HepG2 (cell line): Measurements from ENCODE around the gene RGS19. TPM values are rescaled to one million over a fixed set of nuclear protein-coding genes. Genes with fewer than 3 reads are reported as not detected.

ENCODE experiments used
- AHR ChIP-seq: IDR thresholded peaks from 2 replicates; pipeline ENCODE4 v1.6.1; 2018; ENCODE audit warnings: missing genetic modification reagents, missing compliant biosample characterization
- CAMTA2 ChIP-seq: sonication (generic); formaldehyde crosslinking; IDR thresholded peaks from 2 replicates; pipeline ENCODE4 v1.4.0; 2020; ENCODE audit warnings: mild to moderate bottlenecking, missing genetic modification reagents, borderline replicate concordance
- CENPX ChIP-seq: sonication (generic); formaldehyde crosslinking; IDR thresholded peaks from 2 replicates; pipeline ENCODE4 v1.9.0; 2021; ENCODE audit warnings: mild to moderate bottlenecking, missing genetic modification reagents, moderate library complexity
- EEA1 ChIP-seq: sonication (generic); formaldehyde crosslinking; IDR thresholded peaks from 2 replicates; pipeline ENCODE4 v1.5.1; 2020; ENCODE audit warnings: mild to moderate bottlenecking, missing genetic modification reagents, borderline replicate concordance
- IRF2 ChIP-seq: IDR thresholded peaks from 2 replicates; pipeline ENCODE4 v1.6.1; 2018; ENCODE audit warnings: missing genetic modification reagents, missing compliant biosample characterization
- MIXL1 ChIP-seq: IDR thresholded peaks from 2 replicates; pipeline ENCODE4 v1.6.1; 2016
- MZF1 ChIP-seq: sonication (generic); formaldehyde crosslinking; IDR thresholded peaks from 2 replicates; pipeline ENCODE4 v1.8.1; 2023; ENCODE audit warnings: mild to moderate bottlenecking, missing genetic modification reagents, borderline replicate concordance
- NFE2L1 ChIP-seq: sonication (generic); formaldehyde crosslinking; IDR thresholded peaks from 2 replicates; pipeline ENCODE4 v1.4.0; 2020; ENCODE audit warnings: missing genetic modification reagents, mild to moderate bottlenecking, borderline replicate concordance
- NFIC ChIP-seq: IDR thresholded peaks from 2 replicates; pipeline ENCODE4 v1.6.1; 2012; ENCODE audit warnings: mild to moderate bottlenecking, low read length, inconsistent platforms
- NR2C2 ChIP-seq: sonication (generic); formaldehyde crosslinking; IDR thresholded peaks from 2 replicates; pipeline ENCODE4 v1.4.0; 2020; ENCODE audit warnings: missing genetic modification reagents, mild to moderate bottlenecking, moderate library complexity, borderline replicate concordance
- PAWR ChIP-seq: sonication (generic); formaldehyde crosslinking; IDR thresholded peaks from 2 replicates; pipeline ENCODE4 v1.4.0; 2020; ENCODE audit warnings: missing genetic modification reagents, mild to moderate bottlenecking, borderline replicate concordance
- PITX1 ChIP-seq: sonication (generic); formaldehyde crosslinking; IDR thresholded peaks from 2 replicates; pipeline ENCODE4 v1.5.1; 2020; ENCODE audit warnings: mild to moderate bottlenecking, missing genetic modification reagents
- RXRA ChIP-seq: sonication (generic); formaldehyde crosslinking; IDR thresholded peaks from 2 replicates; pipeline ENCODE4 v1.5.1; 2020; ENCODE audit warnings: missing genetic modification reagents
- SATB2 ChIP-seq: sonication (generic); formaldehyde crosslinking; IDR thresholded peaks from 2 replicates; pipeline ENCODE4 v1.5.0; 2020; ENCODE audit warnings: missing genetic modification reagents
- SIX1 ChIP-seq: sonication (generic); formaldehyde crosslinking; IDR thresholded peaks from 2 replicates; pipeline ENCODE4 v1.4.0; 2020; ENCODE audit warnings: missing genetic modification reagents, borderline replicate concordance
- TEAD2 ChIP-seq: sonication (generic); formaldehyde crosslinking; IDR thresholded peaks from 2 replicates; pipeline ENCODE4 v1.9.0; 2021; ENCODE audit warnings: missing genetic modification reagents
- TOPORS ChIP-seq: sonication (generic); formaldehyde crosslinking; IDR thresholded peaks from 2 replicates; pipeline ENCODE4 v1.8.0; 2023; ENCODE audit warnings: mild to moderate bottlenecking, missing genetic modification reagents
- ZNF274 ChIP-seq: sonication (generic); formaldehyde crosslinking; IDR thresholded peaks from 2 replicates; pipeline ENCODE4 v1.5.1; 2020; ENCODE audit warnings: mild to moderate bottlenecking, missing genetic modification reagents
- ZNF30 ChIP-seq: sonication (generic); formaldehyde crosslinking; IDR thresholded peaks from 2 replicates; pipeline ENCODE4 v1.5.0; 2020; ENCODE audit warnings: mild to moderate bottlenecking, missing genetic modification reagents
- ZNF614 ChIP-seq: IDR thresholded peaks from 2 replicates; pipeline ENCODE4 v1.6.1; 2018; ENCODE audit warnings: missing biosample characterization, missing genetic modification reagents, inconsistent platforms, borderline replicate concordance
- ZNF703 ChIP-seq: sonication (generic); formaldehyde crosslinking; IDR thresholded peaks from 2 replicates; pipeline ENCODE4 v1.5.1; 2020; ENCODE audit warnings: missing genetic modification reagents, mild to moderate bottlenecking, moderate library complexity, borderline replicate concordance
- polyA plus RNA-seq, 8 experiments: library from polyadenylated mRNA; depleted of rRNA in 3 of 8; stranded (reverse) in 7 of 8; unstranded in 1 of 8; fragments of >200 nt; fragmentation: Illumina TruSeq in 4 of 8; extraction: Trizol in 4 of 8; gene quantifications; 2 replicates each; pipeline versions ENCODE4 v1.2.1 to v1.2.3, GENCODE V29; 2011 to 2016; ENCODE audit warnings: low read depth in 4 of 8, missing spikeins in 1 of 8, mixed read lengths in 1 of 8; ENCODE audit not compliant: insufficient read depth in 1 of 8
- total RNA-seq, 5 experiments: library from RNA; depleted of rRNA; stranded (reverse); fragments of >200 nt; fragmentation: Illumina TruSeq; extraction: Trizol; gene quantifications; 2 replicates each; pipeline ENCODE4 v1.2.3, GENCODE V29; 2016; ENCODE audit warnings: low read depth in 1 of 5
- TF ChIP-seq, protein P1 (sequence below): sonication (generic); formaldehyde crosslinking; IDR thresholded peaks from 2 replicates; pipeline ENCODE4 v1.5.0; 2020; ENCODE audit warnings: mild to moderate bottlenecking, missing genetic modification reagents
- TF ChIP-seq, protein P2 (sequence below): sonication (generic); formaldehyde crosslinking; IDR thresholded peaks from 2 replicates; pipeline ENCODE4 v1.4.0; 2020; ENCODE audit warnings: mild to moderate bottlenecking, missing genetic modification reagents
- TF ChIP-seq, protein P3 (sequence below): sonication (generic); formaldehyde crosslinking; IDR thresholded peaks from 2 replicates; pipeline ENCODE4 v1.4.0; 2020; ENCODE audit warnings: missing genetic modification reagents
- TF ChIP-seq, protein P4 (sequence below): sonication (generic); formaldehyde crosslinking; IDR thresholded peaks from 2 replicates; pipeline ENCODE4 v1.4.0; 2020; ENCODE audit warnings: missing genetic modification reagents; ENCODE audit errors: not compliant biosample characterization
- TF ChIP-seq, protein P5 (sequence below): sonication (generic); formaldehyde crosslinking; IDR thresholded peaks from 2 replicates; pipeline ENCODE4 v1.4.0; 2020; ENCODE audit warnings: missing genetic modification reagents

Gene RGS19
- total and polyA plus RNA-seq, 2 of the 13 experiments (the other 11 are each of a cell fraction or from before 2014, with no cell fraction given), result 10.7 to 11.9 TPM

DNA sequence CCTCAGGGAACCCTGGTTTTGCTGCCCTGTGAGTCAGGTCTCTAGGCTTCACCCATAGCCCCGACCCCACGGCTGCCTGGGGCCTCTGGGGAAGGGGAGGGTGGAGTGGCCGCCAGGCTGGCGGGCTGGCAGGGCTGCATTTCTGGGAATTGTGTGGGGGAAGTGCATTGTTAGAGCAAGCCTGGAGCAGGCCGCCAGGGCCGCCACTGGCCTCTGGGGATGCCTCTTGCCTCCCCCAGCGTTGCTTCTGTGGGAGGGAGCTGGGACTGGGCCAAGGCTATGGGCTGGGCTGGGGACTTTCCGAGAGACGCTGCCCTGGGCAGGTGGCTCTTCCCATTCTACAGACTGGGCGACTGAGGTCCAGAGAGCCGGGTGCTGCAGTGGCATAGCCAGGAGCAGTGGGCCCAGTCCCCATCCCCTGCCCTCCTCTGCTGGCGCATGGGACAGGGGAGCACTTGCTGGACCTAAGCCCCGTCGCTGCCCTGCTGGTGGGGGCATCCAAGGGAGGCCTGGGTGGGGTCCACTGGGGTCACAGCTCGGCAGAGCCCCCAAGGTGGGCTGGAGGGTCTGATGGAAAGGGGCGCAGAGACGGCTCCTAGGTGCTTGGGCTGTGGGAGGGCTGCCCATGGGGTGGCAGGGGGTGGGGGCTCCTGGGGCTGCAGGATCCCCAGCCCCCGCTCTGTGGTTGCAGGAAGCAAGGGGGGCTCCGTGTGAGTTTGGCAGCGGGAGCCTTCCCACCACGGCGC is 23.3 kb downstream of the RGS19 start (continued):
- TF ChIP-seq, protein P1, sequence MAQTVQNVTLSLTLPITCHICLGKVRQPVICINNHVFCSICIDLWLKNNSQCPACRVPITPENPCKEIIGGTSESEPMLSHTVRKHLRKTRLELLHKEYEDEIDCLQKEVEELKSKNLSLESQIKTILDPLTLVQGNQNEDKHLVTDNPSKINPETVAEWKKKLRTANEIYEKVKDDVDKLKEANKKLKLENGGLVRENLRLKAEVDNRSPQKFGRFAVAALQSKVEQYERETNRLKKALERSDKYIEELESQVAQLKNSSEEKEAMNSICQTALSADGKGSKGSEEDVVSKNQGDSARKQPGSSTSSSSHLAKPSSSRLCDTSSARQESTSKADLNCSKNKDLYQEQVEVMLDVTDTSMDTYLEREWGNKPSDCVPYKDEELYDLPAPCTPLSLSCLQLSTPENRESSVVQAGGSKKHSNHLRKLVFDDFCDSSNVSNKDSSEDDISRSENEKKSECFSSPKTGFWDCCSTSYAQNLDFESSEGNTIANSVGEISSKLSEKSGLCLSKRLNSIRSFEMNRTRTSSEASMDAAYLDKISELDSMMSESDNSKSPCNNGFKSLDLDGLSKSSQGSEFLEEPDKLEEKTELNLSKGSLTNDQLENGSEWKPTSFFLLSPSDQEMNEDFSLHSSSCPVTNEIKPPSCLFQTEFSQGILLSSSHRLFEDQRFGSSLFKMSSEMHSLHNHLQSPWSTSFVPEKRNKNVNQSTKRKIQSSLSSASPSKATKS (CRISPR knock-in tag), result no peak
- no peak; the same call in 1 of the 2 replicates for TF ChIP-seq PITX1
- TF ChIP-seq ZNF614 (CRISPR knock-in tag), result peak; percentile 88; the same call in 1 of the 2 replicates
- TF ChIP-seq, protein P2, sequence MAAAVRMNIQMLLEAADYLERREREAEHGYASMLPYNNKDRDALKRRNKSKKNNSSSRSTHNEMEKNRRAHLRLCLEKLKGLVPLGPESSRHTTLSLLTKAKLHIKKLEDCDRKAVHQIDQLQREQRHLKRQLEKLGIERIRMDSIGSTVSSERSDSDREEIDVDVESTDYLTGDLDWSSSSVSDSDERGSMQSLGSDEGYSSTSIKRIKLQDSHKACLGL (CRISPR knock-in tag), result peak; percentile 64
- 0 out of 2 replicates have a peak, but pooled peaks have one; percentile 23 for TF ChIP-seq MZF1
- peak; percentile 41; the same call in 1 of the 2 replicates for TF ChIP-seq SIX1 (CRISPR knock-in tag)
- TF ChIP-seq IRF2 (CRISPR knock-in tag), result peak; percentile 69; the same call in 1 of the 2 replicates
- TF ChIP-seq ZNF30 (CRISPR knock-in tag), result no peak
- TF ChIP-seq EEA1 (CRISPR knock-in tag), result no peak
- TF ChIP-seq, protein P3, sequence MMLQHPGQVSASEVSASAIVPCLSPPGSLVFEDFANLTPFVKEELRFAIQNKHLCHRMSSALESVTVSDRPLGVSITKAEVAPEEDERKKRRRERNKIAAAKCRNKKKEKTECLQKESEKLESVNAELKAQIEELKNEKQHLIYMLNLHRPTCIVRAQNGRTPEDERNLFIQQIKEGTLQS, result no peak; the same call in 1 of the 2 replicates
- TF ChIP-seq CAMTA2 (CRISPR knock-in tag), result no peak
- TF ChIP-seq CENPX (CRISPR knock-in tag), result no peak
- TF ChIP-seq RXRA (CRISPR knock-in tag), result peak; percentile 78; the same call in 1 of the 2 replicates
- no peak for TF ChIP-seq ZNF703 (CRISPR knock-in tag)
- TF ChIP-seq NFE2L1 (CRISPR knock-in tag), result no peak
- TF ChIP-seq SATB2 (CRISPR knock-in tag), result 0 out of 2 replicates have a peak, but pooled peaks have one; percentile 15
- TF ChIP-seq TOPORS, result no peak; the same call in 1 of the 2 replicates
- TF ChIP-seq, protein P4, sequence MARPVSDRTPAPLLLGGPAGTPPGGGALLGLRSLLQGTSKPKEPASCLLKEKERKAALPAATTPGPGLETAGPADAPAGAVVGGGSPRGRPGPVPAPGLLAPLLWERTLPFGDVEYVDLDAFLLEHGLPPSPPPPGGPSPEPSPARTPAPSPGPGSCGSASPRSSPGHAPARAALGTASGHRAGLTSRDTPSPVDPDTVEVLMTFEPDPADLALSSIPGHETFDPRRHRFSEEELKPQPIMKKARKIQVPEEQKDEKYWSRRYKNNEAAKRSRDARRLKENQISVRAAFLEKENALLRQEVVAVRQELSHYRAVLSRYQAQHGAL (CRISPR knock-in tag), result no peak
- TF ChIP-seq, protein P5, sequence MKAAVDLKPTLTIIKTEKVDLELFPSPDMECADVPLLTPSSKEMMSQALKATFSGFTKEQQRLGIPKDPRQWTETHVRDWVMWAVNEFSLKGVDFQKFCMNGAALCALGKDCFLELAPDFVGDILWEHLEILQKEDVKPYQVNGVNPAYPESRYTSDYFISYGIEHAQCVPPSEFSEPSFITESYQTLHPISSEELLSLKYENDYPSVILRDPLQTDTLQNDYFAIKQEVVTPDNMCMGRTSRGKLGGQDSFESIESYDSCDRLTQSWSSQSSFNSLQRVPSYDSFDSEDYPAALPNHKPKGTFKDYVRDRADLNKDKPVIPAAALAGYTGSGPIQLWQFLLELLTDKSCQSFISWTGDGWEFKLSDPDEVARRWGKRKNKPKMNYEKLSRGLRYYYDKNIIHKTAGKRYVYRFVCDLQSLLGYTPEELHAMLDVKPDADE, result no peak
- TF ChIP-seq MIXL1, result peak; percentile 46; the same call in 1 of the 2 replicates
- no peak for TF ChIP-seq NFIC
- no peak for TF ChIP-seq TEAD2 (CRISPR knock-in tag)
- no peak for TF ChIP-seq PAWR (CRISPR knock-in tag)
- no peak; the same call in 1 of the 2 replicates for TF ChIP-seq NR2C2 (CRISPR knock-in tag)
- TF ChIP-seq ZNF274 (CRISPR knock-in tag), result 0 out of 2 replicates have a peak, but pooled peaks have one; percentile 39
- peak; percentile 79; the same call in 1 of the 2 replicates for TF ChIP-seq AHR
